ENCODE data around the gene PLXNA1.

The PLXNA1 gene

GRCh38 chr3:126961191-126961790, 21.6 kb upstream of the PLXNA1 start:
- H3K36me3 ChIP-seq (ENCODE audit: insufficient read depth, low read length) = no peaks in the 10 kb centered on the region
- no peak overlapping the region for H3K4me3 ChIP-seq (ENCODE audit: low read depth, low read length)
- no peaks in the 10 kb centered on the region for H3K27me3 ChIP-seq (ENCODE audit: insufficient read depth, low read length)
- peak overlapping the region; percentile 68 for H3K27ac ChIP-seq (ENCODE audit: low read depth, low read length)
- peaks cover 26% of the 10 kb centered on the region for H3K4me1 ChIP-seq (ENCODE audit: control insufficient read depth, insufficient read depth, low read length, unreplicated experiment)
- H3K79me2 ChIP-seq (ENCODE audit: control insufficient read depth, insufficient read depth, low read length, unreplicated experiment) = no peaks in the 10 kb centered on the region
- no peak overlapping the region for H2AFZ ChIP-seq (ENCODE audit: low read length, unreplicated experiment)

- peak overlapping the region; percentile 68; the same call in 1 of the 2 replicates for H3K27ac ChIP-seq (ENCODE audit: low read depth, low read length)
- no peak overlapping the region for H3K4me3 ChIP-seq (ENCODE audit: low read depth, low read length)
- no peaks in the 10 kb centered on the region for H3K79me2 ChIP-seq (ENCODE audit: control insufficient read depth, insufficient read depth, low read length, unreplicated experiment)
- H3K4me1 ChIP-seq (ENCODE audit: control insufficient read depth, insufficient read depth, low read length, unreplicated experiment) = peaks cover 26% of the 10 kb centered on the region
- no peaks in the 10 kb centered on the region for H3K36me3 ChIP-seq (ENCODE audit: insufficient read depth, low read length)
- H2AFZ ChIP-seq (ENCODE audit: low read length, unreplicated experiment) = no peak overlapping the region
- no peaks in the 10 kb centered on the region for H3K27me3 ChIP-seq (ENCODE audit: insufficient read depth, low read length)
These were observed 21.0 kb upstream of the PLXNA1 start for GRCh38 chr3:126961791-126962461.

- no peak overlapping the region for H3K4me3 ChIP-seq (ENCODE audit: low read depth, low read length)
- H3K79me2 ChIP-seq (ENCODE audit: control insufficient read depth, insufficient read depth, low read length, unreplicated experiment) = no peaks in the 10 kb centered on the region
- H3K27me3 ChIP-seq (ENCODE audit: insufficient read depth, low read length) = no peaks in the 10 kb centered on the region
- peaks cover 26% of the 10 kb centered on the region for H3K4me1 ChIP-seq (ENCODE audit: control insufficient read depth, insufficient read depth, low read length, unreplicated experiment)
- H3K36me3 ChIP-seq (ENCODE audit: insufficient read depth, low read length) = no peaks in the 10 kb centered on the region
- no peak overlapping the region for H3K27ac ChIP-seq (ENCODE audit: low read depth, low read length)
- H2AFZ ChIP-seq (ENCODE audit: low read length, unreplicated experiment) = no peak overlapping the region
These were observed 20.2 kb upstream of the PLXNA1 start for GRCh38 chr3:126962756-126963155.

GRCh38 chr3:126963261-126964190, 19.4 kb upstream of the PLXNA1 start:
- H3K79me2 ChIP-seq (ENCODE audit: control insufficient read depth, insufficient read depth, low read length, unreplicated experiment) = no peaks in the 10 kb centered on the region
- H3K27me3 ChIP-seq (ENCODE audit: insufficient read depth, low read length) = no peaks in the 10 kb centered on the region
- H3K36me3 ChIP-seq (ENCODE audit: insufficient read depth, low read length) = no peaks in the 10 kb centered on the region
- H3K27ac ChIP-seq (ENCODE audit: low read depth, low read length) = no peak overlapping the region
- H3K4me3 ChIP-seq (ENCODE audit: low read depth, low read length) = no peak overlapping the region
- peaks cover 26% of the 10 kb centered on the region for H3K4me1 ChIP-seq (ENCODE audit: control insufficient read depth, insufficient read depth, low read length, unreplicated experiment)
- no peak overlapping the region for H2AFZ ChIP-seq (ENCODE audit: low read length, unreplicated experiment)

- Histone ChIP-seq H3K36me3 (ENCODE audit: insufficient read depth, low read length) (no peaks in the 10 kb centered on the region), H3K4me3 (ENCODE audit: low read depth, low read length) (no peak overlapping the region), H3K79me2 (ENCODE audit: control insufficient read depth, insufficient read depth, low read length, unreplicated experiment) (no peaks in the 10 kb centered on the region), H3K27ac (ENCODE audit: low read depth, low read length) (no peak overlapping the region), H3K4me1 (ENCODE audit: control insufficient read depth, insufficient read depth, low read length, unreplicated experiment) (peaks cover 30% of the 10 kb centered on the region), H3K27me3 (ENCODE audit: insufficient read depth, low read length) (no peaks in the 10 kb centered on the region), H2AFZ (ENCODE audit: low read length, unreplicated experiment) (no peak overlapping the region)
These were observed 18.7 kb upstream of the PLXNA1 start for GRCh38 chr3:126964261-126964660.

DNA sequence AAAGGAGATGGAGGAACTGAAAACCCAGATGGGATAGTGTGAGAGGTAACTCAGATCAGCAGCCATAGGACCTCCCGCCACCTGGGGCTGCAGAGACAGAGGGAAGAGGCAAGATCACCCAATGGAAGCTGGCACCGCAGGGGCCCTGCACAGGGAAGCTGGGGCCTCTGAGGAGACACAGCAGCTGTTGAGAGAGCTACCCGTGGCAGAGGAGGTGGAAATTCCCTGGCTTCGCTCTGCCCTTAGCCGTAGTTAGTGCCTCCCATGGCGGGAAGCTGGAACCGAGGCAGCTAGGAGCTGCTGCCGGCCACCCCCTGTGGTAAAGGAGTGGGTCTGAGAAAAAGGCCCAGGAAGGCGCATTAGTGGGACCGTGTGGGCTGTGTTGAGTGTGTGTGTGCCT, 18.0 kb upstream of the PLXNA1 start:
- no peaks in the 10 kb centered on the region for H3K79me2 ChIP-seq (ENCODE audit: control insufficient read depth, insufficient read depth, low read length, unreplicated experiment)
- H3K36me3 ChIP-seq (ENCODE audit: insufficient read depth, low read length) = no peaks in the 10 kb centered on the region
- no peaks in the 10 kb centered on the region for H3K27me3 ChIP-seq (ENCODE audit: insufficient read depth, low read length)
- H3K4me1 ChIP-seq (ENCODE audit: control insufficient read depth, insufficient read depth, low read length, unreplicated experiment) = peaks cover 34% of the 10 kb centered on the region
- H2AFZ ChIP-seq (ENCODE audit: low read length, unreplicated experiment) = no peak overlapping the region
- H3K4me3 ChIP-seq (ENCODE audit: low read depth, low read length) = no peak overlapping the region
- no peak overlapping the region for H3K27ac ChIP-seq (ENCODE audit: low read depth, low read length)

- no peaks in the 10 kb centered on the region for H3K36me3 ChIP-seq (ENCODE audit: insufficient read depth, low read length)
- no peaks in the 10 kb centered on the region for H3K79me2 ChIP-seq (ENCODE audit: control insufficient read depth, insufficient read depth, low read length, unreplicated experiment)
These were observed 17.3 kb upstream of the PLXNA1 start for GRCh38 chr3:126965526-126966080.

DNA sequence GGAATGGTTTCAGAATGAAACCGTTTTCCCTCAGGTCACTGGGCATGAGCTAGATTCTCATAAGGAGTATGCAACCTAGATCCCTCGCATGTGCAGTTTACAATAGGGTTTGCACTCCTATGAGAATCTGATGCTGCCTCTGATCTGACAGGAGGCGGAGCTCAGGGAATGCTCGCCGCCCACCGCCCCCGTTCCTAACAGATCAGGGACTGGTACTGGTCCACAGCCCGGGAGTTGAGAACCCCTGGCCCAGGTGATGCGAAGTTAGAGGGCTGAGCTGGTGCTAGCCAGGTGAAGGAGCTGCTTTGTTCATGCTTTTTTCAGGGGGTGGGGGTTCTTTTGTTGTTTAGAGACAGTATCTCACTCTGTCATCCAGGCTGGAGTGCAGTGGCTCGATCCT, 15.5 kb upstream of the PLXNA1 start:
- H3K4me1 ChIP-seq (ENCODE audit: control insufficient read depth, insufficient read depth, low read length, unreplicated experiment) = peaks cover 32% of the 10 kb centered on the region
- no peaks in the 10 kb centered on the region for H3K36me3 ChIP-seq (ENCODE audit: insufficient read depth, low read length)
- H3K4me3 ChIP-seq (ENCODE audit: low read depth, low read length) = no peak overlapping the region
- no peak overlapping the region for H3K27ac ChIP-seq (ENCODE audit: low read depth, low read length)
- H3K79me2 ChIP-seq (ENCODE audit: control insufficient read depth, insufficient read depth, low read length, unreplicated experiment) = no peaks in the 10 kb centered on the region
- H2AFZ ChIP-seq (ENCODE audit: low read length, unreplicated experiment) = no peak overlapping the region
- H3K27me3 ChIP-seq (ENCODE audit: insufficient read depth, low read length) = no peaks in the 10 kb centered on the region

More at GRCh38 chr3:126965526-126966080, 17.3 kb upstream of the PLXNA1 start:
- Histone ChIP-seq H3K4me1 (ENCODE audit: control insufficient read depth, insufficient read depth, low read length, unreplicated experiment) (peaks cover 34% of the 10 kb centered on the region), H3K27me3 (ENCODE audit: insufficient read depth, low read length) (no peaks in the 10 kb centered on the region), H3K4me3 (ENCODE audit: low read depth, low read length) (no peak overlapping the region), H3K27ac (ENCODE audit: low read depth, low read length) (no peak overlapping the region), H2AFZ (ENCODE audit: low read length, unreplicated experiment) (no peak overlapping the region)

DNA sequence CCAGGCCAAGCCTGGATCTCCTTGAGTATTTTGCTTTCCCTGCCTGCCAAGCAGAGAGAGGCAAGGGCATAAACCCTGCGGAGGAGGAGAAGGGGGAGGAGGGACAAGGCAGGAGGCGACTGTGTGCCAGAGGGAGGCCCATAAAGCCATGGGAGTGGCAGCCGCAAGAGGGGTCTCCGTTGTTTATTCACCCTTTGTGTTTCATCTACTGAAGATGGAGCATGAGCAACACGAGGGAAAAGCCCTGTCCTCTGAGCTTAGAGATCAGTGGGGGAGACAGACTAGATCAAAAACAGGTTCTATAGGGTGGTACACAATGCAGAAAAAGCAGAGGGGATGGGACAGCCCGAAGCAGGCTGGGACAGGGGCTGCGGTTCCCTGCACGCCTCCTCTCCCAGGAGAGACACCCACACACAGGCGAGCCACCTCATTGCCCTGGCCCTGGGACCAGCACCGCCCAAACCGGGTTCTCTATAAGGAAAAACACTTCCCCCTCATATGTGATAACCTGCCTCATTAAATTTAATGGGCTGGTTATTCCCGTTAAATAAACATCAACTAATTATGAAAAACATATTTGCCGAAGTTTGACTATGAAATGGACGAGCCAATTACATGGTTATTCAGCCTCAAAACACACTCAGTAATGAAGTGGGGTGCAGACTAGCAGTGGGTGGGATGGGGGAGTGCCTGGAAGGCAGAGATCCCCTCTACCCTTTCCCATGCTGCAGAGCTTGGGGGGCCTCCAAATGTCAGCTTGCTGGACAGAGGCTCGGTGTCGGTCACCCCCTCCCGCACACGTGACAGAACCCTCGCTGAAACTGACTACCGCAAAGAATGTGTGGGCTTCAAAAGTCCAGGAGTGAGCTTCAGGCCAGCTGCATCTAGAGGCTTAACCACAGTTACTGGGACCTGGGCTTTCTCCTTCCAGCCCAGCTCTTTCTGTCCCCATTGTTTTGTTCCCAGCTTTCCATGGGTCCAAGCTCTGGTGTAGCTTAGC, 14.2 kb upstream of the PLXNA1 start:
- H3K4me1 ChIP-seq (ENCODE audit: control insufficient read depth, insufficient read depth, low read length, unreplicated experiment) = peaks cover 34% of the 10 kb centered on the region
- H3K27ac ChIP-seq (ENCODE audit: low read depth, low read length) = peak overlapping the region; percentile 84
- H3K79me2 ChIP-seq (ENCODE audit: control insufficient read depth, insufficient read depth, low read length, unreplicated experiment) = no peaks in the 10 kb centered on the region
- H3K36me3 ChIP-seq (ENCODE audit: insufficient read depth, low read length) = no peaks in the 10 kb centered on the region
- H3K27me3 ChIP-seq (ENCODE audit: insufficient read depth, low read length) = no peaks in the 10 kb centered on the region
- H3K4me3 ChIP-seq (ENCODE audit: low read depth, low read length) = no peak overlapping the region
- H2AFZ ChIP-seq (ENCODE audit: low read length, unreplicated experiment) = no peak overlapping the region

Data from ACC112 (cell line).